Tibial artery (tissue), 4 donors: Measurements from ENCODE around the gene ARHGEF19.

ENCODE experiments used
- DNase-seq, 2 donors: peaks; one replicate each; pipeline ENCODE4 v3.0.0-alpha.2; 2019
- H3K27ac ChIP-seq, 2 donors: fragments of 200-600 bp; sonication (generic) in 1 of 2; 1 replicate in 1 of 2; 2 replicates in 1 of 2; pipeline ENCODE4 v1.5.1; 2018 to 2019; ENCODE audit warnings: mild to moderate bottlenecking in 1 of 2
- H3K27me3 ChIP-seq, 2 donors: fragments of 200-600 bp; sonication (generic) in 1 of 2; one replicate each; pipeline versions ENCODE4 v1.5.1 to v1.6.0; 2016 to 2019
- H3K36me3 ChIP-seq, 3 donors: fragments of 200-600 bp; sonication (generic) in 2 of 3; one replicate each; pipeline ENCODE4 v1.5.1; 2016 to 2019; ENCODE audit warnings: mild to moderate bottlenecking in 2 of 3
- H3K4me1 ChIP-seq, 4 donors: fragments of 200-600 bp; sonication (generic) in 2 of 4; 1 replicate in 3 of 4; 2 replicates in 1 of 4; pipeline ENCODE4 v1.5.1; 2016 to 2019
- H3K4me3 ChIP-seq, 2 donors: fragments of 200-600 bp; sonication (generic) in 1 of 2; 1 replicate in 1 of 2; 2 replicates in 1 of 2; pipeline ENCODE4 v1.5.1; 2018 to 2019; ENCODE audit warnings: mild to moderate bottlenecking in 2 of 2
- H3K9me3 ChIP-seq, 3 donors: fragments of 200-600 bp; sonication (generic) in 1 of 3; one replicate each; pipeline ENCODE4 v1.5.1; 2016 to 2019
- intact Hi-C: fragments of 100-400 bp; cut with DNase I; formaldehyde crosslinking; loops from one replicate; pipeline ENCODE4 v1.15.0; 2023; ENCODE audit warnings: low total_unique reads
- TF ChIP-seq, protein P1 (sequence below), 2 experiments: fragments of 200-600 bp in 1 of 2; fragments of 450-650 bp in 1 of 2; IDR thresholded peaks; one replicate each; pipeline ENCODE4 v1.5.1; 2017 to 2019; ENCODE audit warnings: antibody characterized with exemption in 2 of 2, mild to moderate bottlenecking in 1 of 2, moderate library complexity in 1 of 2

Gene ARHGEF19

DNA sequence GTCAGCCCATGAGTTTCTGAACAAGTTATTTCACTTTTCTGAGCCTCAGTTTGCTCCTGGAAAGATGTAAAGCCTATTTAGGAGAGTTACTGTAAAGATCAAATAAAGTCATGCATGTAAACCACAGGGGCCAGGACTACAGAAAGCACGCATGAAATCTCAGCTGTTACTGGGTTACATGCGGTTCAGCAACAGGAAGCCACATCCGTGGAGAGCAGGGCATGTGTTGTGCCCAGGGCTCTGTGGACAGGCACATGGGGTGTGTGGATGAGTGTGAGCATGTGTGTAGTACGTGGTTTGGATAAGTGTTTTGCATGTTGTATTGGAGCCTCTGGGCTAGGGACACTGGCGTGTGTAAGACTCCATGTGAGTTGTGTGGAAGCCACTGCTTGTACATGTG lies 54.4 kb downstream of the ARHGEF19 start:
- H3K27ac ChIP-seq, result no peak overlapping the region
- H3K36me3 ChIP-seq, result no peaks in the 10 kb centered on the region
- H3K27me3 ChIP-seq, result no peaks in the 10 kb centered on the region
- peaks cover 0 to 35% (median 23%) of the 10 kb centered on the region in 4 donors for H3K4me1 ChIP-seq
- H3K9me3 ChIP-seq, result no peaks in the 10 kb centered on the region
- H3K4me3 ChIP-seq, result no peak overlapping the region
- TF ChIP-seq, protein P1, sequence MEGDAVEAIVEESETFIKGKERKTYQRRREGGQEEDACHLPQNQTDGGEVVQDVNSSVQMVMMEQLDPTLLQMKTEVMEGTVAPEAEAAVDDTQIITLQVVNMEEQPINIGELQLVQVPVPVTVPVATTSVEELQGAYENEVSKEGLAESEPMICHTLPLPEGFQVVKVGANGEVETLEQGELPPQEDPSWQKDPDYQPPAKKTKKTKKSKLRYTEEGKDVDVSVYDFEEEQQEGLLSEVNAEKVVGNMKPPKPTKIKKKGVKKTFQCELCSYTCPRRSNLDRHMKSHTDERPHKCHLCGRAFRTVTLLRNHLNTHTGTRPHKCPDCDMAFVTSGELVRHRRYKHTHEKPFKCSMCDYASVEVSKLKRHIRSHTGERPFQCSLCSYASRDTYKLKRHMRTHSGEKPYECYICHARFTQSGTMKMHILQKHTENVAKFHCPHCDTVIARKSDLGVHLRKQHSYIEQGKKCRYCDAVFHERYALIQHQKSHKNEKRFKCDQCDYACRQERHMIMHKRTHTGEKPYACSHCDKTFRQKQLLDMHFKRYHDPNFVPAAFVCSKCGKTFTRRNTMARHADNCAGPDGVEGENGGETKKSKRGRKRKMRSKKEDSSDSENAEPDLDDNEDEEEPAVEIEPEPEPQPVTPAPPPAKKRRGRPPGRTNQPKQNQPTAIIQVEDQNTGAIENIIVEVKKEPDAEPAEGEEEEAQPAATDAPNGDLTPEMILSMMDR (IDR thresholded peaks at IDR 0.05), result no peak
- intact Hi-C loops, result loop anchor here (2.0 kb wide), 1 partner anchor 17 kb away; no protein-coding TSS in a partner anchor
- no peak for DNase-seq

DNA sequence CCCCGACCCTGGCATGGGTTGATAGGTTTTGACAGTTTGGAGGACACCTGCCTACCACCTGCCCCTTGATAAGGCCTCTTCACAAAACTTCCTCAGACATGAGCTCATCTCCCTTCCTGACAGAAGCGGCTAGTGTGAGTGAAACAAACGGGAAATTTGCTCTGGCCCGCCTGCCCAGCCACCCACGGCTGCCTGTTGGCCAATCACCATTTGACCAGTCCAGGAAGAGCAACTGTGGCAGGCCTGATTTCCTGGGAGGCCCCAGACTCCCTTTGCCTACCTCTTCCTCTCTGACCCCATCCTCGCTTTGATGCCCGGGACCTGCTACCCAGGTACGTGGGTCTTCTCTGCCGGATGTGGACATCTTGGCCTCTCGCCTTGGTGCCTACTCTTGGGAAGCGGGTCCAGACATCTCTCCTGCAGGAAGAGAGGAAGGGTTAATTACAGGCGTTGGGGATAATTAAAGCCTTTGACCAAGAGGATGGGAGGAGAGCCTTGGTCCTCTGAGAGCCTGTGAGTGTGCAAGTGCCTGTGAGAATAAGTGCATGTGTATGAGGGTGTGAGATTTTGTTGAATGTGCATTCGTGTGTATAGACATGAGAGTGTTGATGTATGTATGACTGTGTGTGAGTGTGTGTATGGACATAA lies 55.5 kb downstream of the ARHGEF19 start:
- no peaks in the 10 kb centered on the region for H3K36me3 ChIP-seq
- H3K4me3 ChIP-seq, result no peak overlapping the region
- no peaks in the 10 kb centered on the region for H3K27me3 ChIP-seq
- intact Hi-C loops, result no loop called here
- H3K27ac ChIP-seq, result peak overlapping the region; percentile 79 to 81
- TF ChIP-seq, protein P1 (IDR thresholded peaks at IDR 0.05), result no peak
- H3K9me3 ChIP-seq, result no peaks in the 10 kb centered on the region
- DNase-seq, result no peak
- peaks cover 0 to 46% (median 29%) of the 10 kb centered on the region in 4 donors for H3K4me1 ChIP-seq

DNA sequence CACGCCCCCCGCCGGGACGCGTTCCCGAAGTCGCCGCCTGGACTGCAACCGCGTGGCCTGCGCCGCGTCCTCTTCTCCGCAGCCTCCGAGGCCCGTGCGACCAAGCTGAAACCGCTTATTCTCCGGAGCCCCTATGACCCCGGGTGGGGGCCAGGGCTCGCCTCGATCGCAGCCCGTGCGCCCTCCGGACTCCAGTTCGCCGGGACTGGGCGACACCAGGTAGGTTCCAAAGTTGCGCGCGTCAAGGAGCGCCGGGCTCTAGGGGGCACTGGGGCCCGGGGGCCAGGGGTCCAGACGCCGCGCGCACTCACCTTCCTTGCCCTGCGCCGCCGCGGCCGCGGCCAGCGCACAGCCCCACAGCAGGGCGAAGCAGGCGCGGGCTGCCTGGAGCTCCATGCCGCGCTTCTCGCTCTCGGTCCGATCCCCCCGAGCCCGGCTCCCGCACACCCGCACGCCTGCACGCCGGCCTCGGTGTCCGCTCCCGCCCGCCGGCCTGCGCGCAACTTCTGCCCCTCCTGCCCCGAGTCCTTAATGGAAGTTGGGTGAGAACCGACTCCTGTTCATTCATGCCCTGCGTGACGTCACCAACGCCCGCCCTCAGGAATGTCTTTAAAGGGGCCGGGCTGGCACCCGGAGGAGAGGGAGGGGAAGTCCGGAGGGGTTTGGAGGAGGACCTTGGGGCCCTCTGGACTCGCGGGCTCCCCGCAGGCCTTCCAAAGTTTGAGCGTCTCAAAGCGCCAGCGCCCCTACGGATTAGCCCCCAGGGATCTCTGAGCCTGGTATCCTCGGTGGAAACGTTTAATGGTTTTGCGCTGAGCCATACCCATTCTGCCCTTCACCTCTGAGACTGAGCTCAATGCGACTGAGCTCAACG lies 56.7 kb downstream of the ARHGEF19 start, which contains the start of gene EPHA2:
Gene EPHA2, minus strand, starts transcription at position 533 of the 874 bp plus-strand sequence. Its CDS starts 137 bp downstream, at position 396.
- no peaks in the 10 kb centered on the region for H3K36me3 ChIP-seq
- no peaks in the 10 kb centered on the region for H3K9me3 ChIP-seq
- H3K27ac ChIP-seq, result peak within 1 kb of the TSS; percentile 79 to 81
- no peaks in the 10 kb centered on the region for H3K27me3 ChIP-seq
- DNase-seq, result peak; percentile 90
- H3K4me1 ChIP-seq, result peaks cover 0 to 58% (median 35%) of the 10 kb centered on the region in 4 donors
- peak within 1 kb of the TSS; percentile 71 to 79 for H3K4me3 ChIP-seq
- TF ChIP-seq, protein P1 (IDR thresholded peaks at IDR 0.05), result no peak
- intact Hi-C loops, result no loop called here

DNA sequence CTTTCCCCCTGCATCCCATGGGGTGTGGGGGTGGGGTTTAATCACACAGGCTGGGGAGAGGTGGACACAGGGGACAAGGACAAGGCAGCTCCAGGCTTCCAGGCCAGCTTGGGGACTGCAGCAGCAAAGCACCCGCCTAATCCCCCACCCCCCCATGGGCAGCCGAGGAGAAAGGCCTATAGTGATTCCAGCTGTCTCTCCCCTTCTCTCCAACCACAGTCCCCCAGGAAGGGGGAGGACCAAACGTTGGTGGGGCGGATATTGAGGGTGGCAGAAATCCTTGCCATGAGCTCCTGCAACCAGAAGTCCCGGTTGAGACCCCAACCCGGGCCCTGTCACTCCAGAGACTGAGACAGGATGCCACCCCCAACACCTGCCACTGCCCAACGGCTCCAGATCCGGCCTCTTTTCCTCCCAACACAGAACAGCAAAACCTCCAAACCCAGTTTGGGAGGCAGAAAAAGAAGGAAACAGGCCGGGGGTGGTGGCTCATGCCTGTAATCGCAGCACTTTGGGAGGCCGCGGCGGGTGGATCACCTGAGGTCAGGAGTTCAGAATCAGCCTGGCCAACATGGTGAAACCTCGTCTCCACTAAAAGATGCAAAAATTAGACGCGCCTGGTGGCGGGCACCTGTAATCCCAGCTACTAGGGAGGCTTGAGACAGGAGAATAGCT lies 58.3 kb downstream of the ARHGEF19 start:
- Histone ChIP-seq H3K9me3 (no peaks in the 10 kb centered on the region), H3K27ac (peak overlapping the region; percentile 49 to 81), H3K27me3 (no peaks in the 10 kb centered on the region), H3K4me1 (peaks cover 0 to 64% (median 37%) of the 10 kb centered on the region in 4 donors), H3K4me3 (peak overlapping the region; percentile 71 to 79), H3K36me3 (peaks cover 0 to 15% (median 2%) of the 10 kb centered on the region in 3 donors)
- intact Hi-C loops, result loop anchor here (5.0 kb wide), 1 partner anchor 33 kb away; no protein-coding TSS in a partner anchor
- DNase-seq, result no peak
- TF ChIP-seq, protein P1 (IDR thresholded peaks at IDR 0.05), result no peak
